8988T (cell line): Measurements from ENCODE around the gene AKNAD1.
"Not testable (repeated sequence)": the region's sequence is repeated elsewhere in the genome, so short reads cannot be mapped to it uniquely, and the experiment has no call there.

Experiments used
- DNase-seq: peaks from one replicate; pipeline ENCODE4 v3.0.0; 2011

Gene AKNAD1

GRCh38 chr1:108856994-108857393, at the start of gene AKNAD1:
AKNAD1 (minus strand) TSS chr1:108857094; CDS start chr1:108852664, 4,430 bp downstream.
- no peak for DNase-seq

DNA sequence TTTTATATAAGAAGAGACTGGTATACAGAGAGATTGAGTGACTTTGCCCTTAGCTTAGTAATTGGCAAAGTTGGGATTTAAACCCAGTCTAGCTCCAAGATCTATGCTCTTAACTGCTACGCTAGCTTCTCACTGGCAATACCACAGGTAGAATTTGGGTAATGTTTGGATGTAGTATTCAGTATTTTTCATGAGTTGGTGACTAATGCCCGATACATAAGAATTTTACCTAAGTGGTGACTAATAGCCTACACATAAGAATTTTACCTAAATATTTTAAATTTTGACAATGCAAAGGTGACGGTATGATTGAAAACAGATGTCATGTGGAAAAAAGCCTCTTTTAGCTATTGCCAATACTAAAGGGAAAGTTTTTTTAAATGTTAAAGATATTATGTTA, 44.2 kb upstream of the AKNAD1 start:
- DNase-seq = no peak

GRCh38 chr1:108897865-108898720, 41.2 kb upstream of the AKNAD1 start:
- no peak for DNase-seq

DNA sequence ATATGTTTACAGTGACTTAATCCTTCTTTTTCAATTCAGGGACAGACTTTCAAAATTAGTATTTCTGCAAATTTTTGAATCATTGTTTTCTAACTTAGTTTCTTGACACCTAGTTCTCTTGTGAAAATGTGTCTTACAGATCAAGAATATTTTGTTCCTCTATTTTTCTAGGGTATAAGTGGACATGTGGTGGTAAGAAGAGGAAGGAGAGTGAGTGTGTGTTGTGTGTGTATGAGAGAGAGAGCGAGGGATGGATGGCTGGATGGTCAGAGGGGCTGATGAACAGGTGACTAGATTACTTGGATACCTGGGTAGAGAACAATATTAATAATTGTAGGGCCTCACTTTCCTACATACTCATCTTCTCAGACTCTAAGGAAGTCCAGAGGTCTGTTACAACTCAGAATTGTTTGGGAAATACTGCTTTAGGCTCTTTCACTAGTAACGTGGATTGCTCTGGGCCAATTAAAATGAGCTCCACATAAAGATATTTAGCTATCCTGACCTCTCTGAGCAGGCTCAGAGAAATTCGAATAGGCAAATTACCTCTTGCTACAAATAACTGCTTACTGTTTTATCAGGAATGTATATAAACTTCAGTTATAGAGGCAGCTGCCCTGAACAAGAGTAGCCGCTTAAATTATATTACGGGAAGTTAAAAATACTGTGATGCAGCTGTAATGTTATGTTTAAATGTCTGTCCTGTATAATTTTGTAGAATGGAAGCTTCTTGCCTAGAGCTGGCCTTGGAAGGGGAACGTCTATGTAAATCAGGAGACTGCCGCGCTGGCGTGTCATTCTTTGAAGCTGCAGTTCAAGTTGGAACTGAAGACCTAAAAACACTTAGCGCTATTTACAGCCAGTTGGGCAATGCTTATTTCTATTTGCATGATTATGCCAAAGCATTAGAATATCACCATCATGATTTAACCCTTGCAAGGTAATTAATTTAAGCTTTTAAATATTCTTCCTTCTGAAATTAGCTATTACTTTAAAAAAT, 39.6 kb upstream of the AKNAD1 start:
- no peak for DNase-seq

GRCh38 chr1:108893141-108893530, 36.2 kb upstream of the AKNAD1 start:
- no peak for DNase-seq

DNA sequence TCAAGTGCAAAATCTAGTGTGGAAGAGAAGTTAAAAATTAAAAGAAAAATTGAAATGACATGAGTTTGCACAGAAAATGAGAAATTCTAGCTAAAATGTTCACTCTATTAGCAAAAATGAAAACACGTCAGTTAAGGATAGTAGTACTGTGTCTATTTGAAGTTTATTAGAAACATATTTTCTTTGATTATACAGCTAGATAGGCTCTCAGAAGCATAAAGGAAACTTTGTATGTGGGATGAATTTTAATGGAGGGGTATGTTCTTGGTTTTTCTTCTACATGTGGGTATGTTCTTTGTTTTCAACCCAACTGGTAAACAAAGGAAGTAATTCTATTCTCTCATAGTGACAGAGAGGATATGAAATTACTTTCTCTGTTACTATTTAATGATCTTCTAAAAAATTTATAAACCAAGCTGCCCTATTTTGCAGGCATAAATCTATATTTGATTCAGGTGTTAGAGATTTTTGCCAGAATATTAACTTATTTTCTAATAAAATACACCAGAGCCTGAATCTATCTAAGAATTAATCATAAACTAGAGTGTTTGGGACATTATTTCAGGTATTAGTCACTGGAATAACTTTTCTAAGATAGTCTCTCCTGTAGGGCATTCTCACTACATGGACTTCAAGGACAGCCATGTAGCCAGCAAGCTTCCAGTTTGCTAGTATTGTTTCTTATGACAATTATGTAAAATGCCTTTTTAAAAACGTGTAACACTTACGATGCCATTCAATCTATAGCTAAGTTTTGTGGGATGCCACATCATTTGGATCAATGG, 35.7 kb upstream of the AKNAD1 start:
- DNase-seq = no peak

DNA sequence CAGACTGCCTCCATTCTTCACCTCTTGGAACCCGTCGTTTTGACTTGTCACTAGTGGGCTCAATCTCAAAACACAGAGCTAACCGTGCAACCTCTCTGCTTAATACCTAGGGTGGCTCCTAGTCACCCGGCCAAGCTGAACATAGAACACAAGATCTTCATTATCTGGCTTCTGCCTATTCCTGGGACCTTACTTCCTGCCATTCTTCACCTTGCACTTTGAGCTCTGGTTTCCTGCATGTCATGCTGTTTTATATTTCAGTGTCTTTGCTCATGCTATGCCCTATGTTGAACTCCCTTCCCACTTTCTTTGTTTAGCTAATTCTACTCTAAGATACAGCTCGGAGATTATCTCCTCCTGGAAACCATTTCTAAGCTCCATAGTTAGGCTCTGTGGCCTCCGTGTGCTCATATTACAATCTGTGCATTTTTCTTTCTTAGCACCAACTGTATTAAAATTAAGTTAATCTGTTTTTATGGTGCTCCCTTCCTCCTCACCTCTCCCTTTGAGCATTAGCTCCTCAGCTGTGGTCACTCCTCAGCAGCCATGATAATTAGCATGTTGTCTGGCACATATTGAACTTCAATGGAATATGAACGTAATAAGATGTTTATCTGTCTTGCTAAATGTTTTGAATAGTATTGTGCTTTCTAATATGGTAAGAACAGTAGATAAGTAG, 33.0 kb upstream of the AKNAD1 start:
- DNase-seq = no peak

GRCh38 chr1:108889006-108889645, 32.2 kb upstream of the AKNAD1 start:
- not testable (repeated sequence) for DNase-seq

DNA sequence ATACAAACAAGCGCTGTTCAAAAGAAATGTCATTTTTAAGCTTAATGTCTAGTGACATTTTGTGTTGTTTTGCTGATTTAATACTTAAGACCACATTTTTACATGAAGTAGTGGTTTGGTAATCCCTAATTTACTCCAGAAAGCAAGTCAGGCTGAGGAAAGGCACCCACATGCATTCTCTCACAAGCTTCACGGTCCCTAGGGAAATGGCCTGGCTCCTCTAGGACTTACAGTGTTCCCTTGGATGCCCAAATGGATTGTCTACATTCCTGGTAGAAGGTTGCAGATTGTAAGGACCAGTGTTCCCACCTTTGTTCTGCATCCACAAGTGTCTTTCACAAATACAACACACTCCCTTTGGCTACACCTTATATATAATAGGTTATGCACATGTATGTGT, 29.4 kb upstream of the AKNAD1 start:
- DNase-seq = no peak

GRCh38 chr1:108884968-108885367, 28.1 kb upstream of the AKNAD1 start:
- no peak for DNase-seq

DNA sequence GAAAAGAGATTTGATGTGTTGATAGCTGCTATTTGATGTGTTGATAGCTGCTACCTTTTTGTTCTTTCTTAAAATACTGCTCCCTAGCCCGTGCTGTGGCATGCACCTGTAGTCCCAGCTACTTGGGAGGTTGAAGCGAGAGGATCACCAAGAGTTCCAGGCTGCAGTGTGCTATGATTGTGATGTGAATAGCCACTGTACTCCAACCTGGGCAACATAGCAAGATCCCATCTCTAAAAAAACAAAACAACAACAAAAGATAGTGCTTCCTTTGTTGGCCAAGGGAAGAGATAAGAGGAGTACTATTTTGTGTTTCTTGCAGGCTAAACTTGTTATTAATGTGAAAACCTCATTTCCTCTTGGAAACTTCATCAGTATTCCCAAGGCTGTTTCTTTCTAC, 25.9 kb upstream of the AKNAD1 start:
- DNase-seq = no peak

- no peak for DNase-seq
Measured at GRCh38 chr1:108881369-108881768, 24.5 kb upstream of the AKNAD1 start.

- DNase-seq = no peak
Measured at GRCh38 chr1:108880850-108881249, 24.0 kb upstream of the AKNAD1 start.

- no peak for DNase-seq
Measured at GRCh38 chr1:108878678-108879077, 21.8 kb upstream of the AKNAD1 start.

DNA sequence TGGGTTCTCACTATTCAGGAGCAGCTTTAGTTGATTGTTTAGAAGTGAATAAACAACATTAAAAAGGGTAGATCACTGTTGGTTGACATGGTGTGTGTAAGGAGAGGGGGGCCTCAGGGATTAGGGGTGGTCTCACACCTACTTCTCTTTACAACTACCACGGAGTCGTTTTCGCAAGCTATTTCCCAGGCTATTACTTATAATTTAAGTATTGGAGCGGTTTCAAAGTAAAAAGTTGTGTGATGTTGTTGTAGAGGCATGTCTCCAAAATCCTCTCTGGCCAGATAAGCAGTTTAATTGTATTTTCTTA, 21.2 kb upstream of the AKNAD1 start:
- DNase-seq = no peak

DNA sequence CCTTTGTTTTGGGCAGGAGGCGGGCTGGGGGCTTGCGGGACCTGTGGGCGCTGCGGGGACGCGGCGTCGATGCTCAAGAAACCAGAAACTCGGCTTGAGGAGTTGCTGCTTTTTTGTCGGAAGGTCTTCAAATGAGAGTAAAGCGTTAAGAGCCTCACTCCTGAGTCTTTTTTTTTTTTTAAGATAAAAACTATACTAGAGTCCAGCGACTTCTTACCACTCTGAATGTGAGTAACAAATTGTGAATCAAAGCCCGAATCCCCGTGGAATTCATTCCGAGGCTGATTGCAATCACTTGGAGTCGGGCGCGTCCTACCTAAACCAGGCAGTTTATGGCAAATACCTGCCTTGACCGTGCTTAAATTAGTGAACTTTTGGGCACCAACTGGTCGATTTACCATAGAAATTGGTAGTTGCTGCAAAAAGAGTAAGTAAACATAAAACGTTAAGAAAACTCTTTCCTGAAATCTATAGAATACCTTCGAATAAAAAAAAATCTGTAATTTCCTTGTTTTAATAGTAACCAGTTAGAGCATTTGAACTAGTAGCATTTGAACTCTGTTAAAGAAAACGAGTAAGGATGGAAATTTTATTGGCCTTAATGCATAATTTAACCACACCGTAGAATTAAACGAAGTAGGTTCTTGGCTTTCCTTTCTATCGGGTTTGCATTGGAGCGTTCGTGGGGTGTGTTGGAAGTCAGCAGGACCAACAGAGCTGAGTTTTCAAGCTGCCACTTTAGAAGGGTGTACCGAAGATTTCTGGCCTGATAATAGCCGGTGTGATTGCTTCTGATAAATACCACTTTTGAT, 20.7 kb upstream of the AKNAD1 start:
- DNase-seq = no peak

DNA sequence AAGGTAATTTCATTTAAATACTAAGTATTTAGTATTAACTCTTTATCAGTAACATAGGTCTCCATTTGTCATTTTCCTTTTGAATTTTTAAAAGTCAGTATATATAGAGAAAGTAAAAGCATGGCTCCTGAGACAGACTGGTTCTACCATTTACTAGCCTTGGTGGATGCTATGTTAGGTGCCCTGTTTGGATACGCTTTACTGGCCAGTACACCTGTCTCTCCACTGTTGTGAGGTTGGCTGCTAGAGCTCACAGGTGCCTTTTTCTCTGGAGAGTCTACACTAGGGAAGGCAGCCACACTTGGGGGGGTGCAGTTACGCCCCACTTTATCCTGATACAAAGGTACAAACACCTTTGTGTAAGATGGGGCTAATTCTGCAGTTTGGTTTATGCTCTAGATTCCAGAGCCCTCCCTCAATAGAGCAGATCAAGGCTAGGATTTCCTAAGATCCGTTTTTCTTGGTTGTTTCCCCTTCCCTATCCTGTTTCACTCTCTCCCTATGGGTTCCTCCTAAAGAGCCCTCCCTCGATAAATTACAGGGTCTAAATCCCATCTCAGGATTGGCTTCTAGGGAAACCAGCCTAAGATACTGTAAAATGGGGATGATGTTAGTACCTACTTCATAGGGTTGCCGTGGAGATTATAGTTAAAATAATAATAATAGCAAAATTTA, 14.3 kb upstream of the AKNAD1 start:
- no peak for DNase-seq

- no peak for DNase-seq
Measured at GRCh38 chr1:108865316-108865910, 8.5 kb upstream of the AKNAD1 start.

GRCh38 chr1:108863984-108864383, 7.1 kb upstream of the AKNAD1 start:
- no peak for DNase-seq
